Neural crest cell (in vitro differentiated cells): ENCODE measurements around the gene SEMA6D. TPM values are rescaled to one million over a fixed set of nuclear protein-coding genes. Genes with fewer than 3 reads are reported as not detected.

ENCODE experiments used
- DNase-seq: peaks from one replicate; pipeline ENCODE4 v3.0.0; 2021; ENCODE audit warnings: low read depth, mixed read lengths, low spot score
- H3K27ac Mint-ChIP-seq: one replicate; pipeline ENCODE4 v1.8.0; 2021; ENCODE audit warnings: mild to moderate bottlenecking, mixed read lengths; ENCODE audit not compliant: unreplicated experiment
- H3K27me3 Mint-ChIP-seq: 2 replicates; pipeline ENCODE4 v1.8.0; 2021; ENCODE audit warnings: low read depth, mild to moderate bottlenecking, mixed read lengths
- H3K36me3 Mint-ChIP-seq: 2 replicates; pipeline ENCODE4 v1.8.0; 2021; ENCODE audit warnings: low read depth, mild to moderate bottlenecking, mixed read lengths
- H3K4me1 Mint-ChIP-seq: 2 replicates; pipeline ENCODE4 v1.8.0; 2021; ENCODE audit warnings: mixed read lengths
- H3K4me3 Mint-ChIP-seq: one replicate; pipeline ENCODE4 v1.8.0; 2021; ENCODE audit warnings: mild to moderate bottlenecking, mixed read lengths
- H3K9me3 Mint-ChIP-seq: 2 replicates; pipeline ENCODE4 v1.8.0; 2021; ENCODE audit warnings: mixed read lengths
- total RNA-seq: library from RNA; stranded (reverse); gene quantifications from 2 replicates; pipeline ENCODE4 v1.2.1, GENCODE V29; 2021
- TF ChIP-seq, protein P1 (sequence below): fragments of 200-600 bp; sonication (generic); conservative IDR thresholded peaks from 2 replicates; pipeline ENCODE4 v1.5.0; 2021; ENCODE audit warnings: antibody characterized with exemption, mild to moderate bottlenecking

The SEMA6D gene
- total RNA-seq, 1 donor from 2014 or later = 11.1 TPM

GRCh38 chr15:47725051-47725450 lies 7.7 kb downstream of the SEMA6D start:
- no peak for DNase-seq
- H3K4me1 Mint-ChIP-seq = peaks cover 19% of the 10 kb centered on the region
- peaks cover 8% of the 10 kb centered on the region for H3K27me3 Mint-ChIP-seq
- TF ChIP-seq, protein P1, sequence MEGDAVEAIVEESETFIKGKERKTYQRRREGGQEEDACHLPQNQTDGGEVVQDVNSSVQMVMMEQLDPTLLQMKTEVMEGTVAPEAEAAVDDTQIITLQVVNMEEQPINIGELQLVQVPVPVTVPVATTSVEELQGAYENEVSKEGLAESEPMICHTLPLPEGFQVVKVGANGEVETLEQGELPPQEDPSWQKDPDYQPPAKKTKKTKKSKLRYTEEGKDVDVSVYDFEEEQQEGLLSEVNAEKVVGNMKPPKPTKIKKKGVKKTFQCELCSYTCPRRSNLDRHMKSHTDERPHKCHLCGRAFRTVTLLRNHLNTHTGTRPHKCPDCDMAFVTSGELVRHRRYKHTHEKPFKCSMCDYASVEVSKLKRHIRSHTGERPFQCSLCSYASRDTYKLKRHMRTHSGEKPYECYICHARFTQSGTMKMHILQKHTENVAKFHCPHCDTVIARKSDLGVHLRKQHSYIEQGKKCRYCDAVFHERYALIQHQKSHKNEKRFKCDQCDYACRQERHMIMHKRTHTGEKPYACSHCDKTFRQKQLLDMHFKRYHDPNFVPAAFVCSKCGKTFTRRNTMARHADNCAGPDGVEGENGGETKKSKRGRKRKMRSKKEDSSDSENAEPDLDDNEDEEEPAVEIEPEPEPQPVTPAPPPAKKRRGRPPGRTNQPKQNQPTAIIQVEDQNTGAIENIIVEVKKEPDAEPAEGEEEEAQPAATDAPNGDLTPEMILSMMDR = no peak
- no peaks in the 10 kb centered on the region for H3K36me3 Mint-ChIP-seq
- H3K9me3 Mint-ChIP-seq = no peaks in the 10 kb centered on the region
- no peak overlapping the region for H3K27ac Mint-ChIP-seq
- H3K4me3 Mint-ChIP-seq = no peak overlapping the region

- Mint-ChIP-seq H3K4me1 (peaks cover 15% of the 10 kb centered on the region), H3K36me3 (no peaks in the 10 kb centered on the region), H3K27me3 (peaks cover 4% of the 10 kb centered on the region), H3K27ac (no peak overlapping the region), H3K4me3 (no peak overlapping the region), H3K9me3 (no peaks in the 10 kb centered on the region)
- no peak for DNase-seq
- TF ChIP-seq, protein P1 = no peak
These were observed 8.6 kb downstream of the SEMA6D start for GRCh38 chr15:47725906-47726305.

GRCh38 chr15:47726399-47726823 lies 9.1 kb downstream of the SEMA6D start:
- no peak overlapping the region for H3K27ac Mint-ChIP-seq
- H3K36me3 Mint-ChIP-seq = no peaks in the 10 kb centered on the region
- TF ChIP-seq, protein P1 = no peak
- no peak for DNase-seq
- peaks cover 12% of the 10 kb centered on the region for H3K4me1 Mint-ChIP-seq
- H3K4me3 Mint-ChIP-seq = no peak overlapping the region
- peaks cover 4% of the 10 kb centered on the region for H3K27me3 Mint-ChIP-seq
- H3K9me3 Mint-ChIP-seq = no peaks in the 10 kb centered on the region

DNA sequence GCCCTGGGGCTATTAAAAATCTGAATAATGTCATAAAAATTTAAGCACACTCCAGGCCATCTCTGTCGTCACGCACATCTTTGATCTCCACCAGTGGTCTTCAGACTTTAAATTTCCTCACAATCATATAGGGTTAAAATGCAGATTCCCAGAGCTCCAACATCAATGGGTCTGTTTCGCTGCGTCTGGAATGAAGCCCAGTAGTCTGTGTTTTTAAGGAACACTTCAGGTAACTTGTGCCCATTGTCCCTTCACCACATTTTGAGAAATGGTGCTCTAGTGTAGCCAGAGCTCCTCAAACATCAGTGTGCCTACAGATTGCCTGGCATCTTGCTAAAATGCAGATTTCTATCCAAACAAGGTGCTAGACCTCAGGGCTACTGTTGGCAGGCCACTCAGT lies 9.8 kb downstream of the SEMA6D start:
- Mint-ChIP-seq H3K27me3 (no peaks in the 10 kb centered on the region), H3K4me3 (no peak overlapping the region), H3K9me3 (no peaks in the 10 kb centered on the region), H3K27ac (no peak overlapping the region), H3K36me3 (no peaks in the 10 kb centered on the region), H3K4me1 (peaks cover 4% of the 10 kb centered on the region)
- no peak for DNase-seq
- TF ChIP-seq, protein P1 = no peak

DNA sequence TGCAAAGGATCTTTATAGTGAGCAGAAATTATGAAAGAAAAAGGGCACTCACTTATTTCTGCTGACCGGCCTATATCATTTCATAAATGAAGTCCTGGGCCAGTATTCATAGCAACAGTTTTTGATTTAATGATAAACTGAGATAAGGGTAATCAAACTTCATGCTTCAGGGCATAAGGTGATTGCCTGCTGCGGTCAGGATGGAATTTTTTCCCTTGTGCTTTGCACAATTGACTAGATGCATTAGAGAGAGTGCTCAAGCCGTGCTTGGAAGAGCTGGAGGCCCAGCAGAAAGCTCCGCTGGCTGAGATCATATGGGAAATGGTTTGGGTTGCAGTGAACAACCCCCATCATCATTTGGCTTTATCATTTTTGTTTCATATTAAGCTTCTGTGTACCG lies 10.4 kb downstream of the SEMA6D start:
- Mint-ChIP-seq H3K4me3 (no peak overlapping the region), H3K27ac (no peak overlapping the region), H3K36me3 (no peaks in the 10 kb centered on the region), H3K9me3 (no peaks in the 10 kb centered on the region), H3K4me1 (no peaks in the 10 kb centered on the region), H3K27me3 (no peaks in the 10 kb centered on the region)
- no peak for DNase-seq
- TF ChIP-seq, protein P1 = no peak

DNA sequence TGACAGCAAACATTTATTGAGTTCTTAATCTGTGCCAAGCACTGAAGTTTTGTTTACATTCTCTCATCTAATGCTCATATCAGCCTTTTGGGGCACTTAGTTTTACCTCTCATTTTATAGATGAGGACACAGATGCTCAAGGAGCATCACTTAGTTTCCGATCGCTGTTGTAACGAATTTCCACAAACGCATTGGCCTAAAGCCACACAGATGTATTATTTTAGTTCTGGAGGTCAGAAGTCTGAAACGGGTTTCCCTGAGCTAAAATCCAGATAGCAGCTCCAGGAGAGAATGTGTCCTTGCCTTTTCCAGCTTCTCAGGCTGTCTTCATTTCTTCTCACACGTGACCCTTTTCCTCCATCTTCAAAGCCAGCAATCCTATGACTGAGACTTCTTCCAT lies 11.1 kb downstream of the SEMA6D start:
- Mint-ChIP-seq H3K27ac (no peak overlapping the region), H3K4me1 (no peaks in the 10 kb centered on the region), H3K36me3 (no peaks in the 10 kb centered on the region), H3K9me3 (no peaks in the 10 kb centered on the region), H3K4me3 (no peak overlapping the region), H3K27me3 (no peaks in the 10 kb centered on the region)
- DNase-seq = no peak
- TF ChIP-seq, protein P1 = no peak
